ENCODE measurements around the gene MYL10.

DNA sequence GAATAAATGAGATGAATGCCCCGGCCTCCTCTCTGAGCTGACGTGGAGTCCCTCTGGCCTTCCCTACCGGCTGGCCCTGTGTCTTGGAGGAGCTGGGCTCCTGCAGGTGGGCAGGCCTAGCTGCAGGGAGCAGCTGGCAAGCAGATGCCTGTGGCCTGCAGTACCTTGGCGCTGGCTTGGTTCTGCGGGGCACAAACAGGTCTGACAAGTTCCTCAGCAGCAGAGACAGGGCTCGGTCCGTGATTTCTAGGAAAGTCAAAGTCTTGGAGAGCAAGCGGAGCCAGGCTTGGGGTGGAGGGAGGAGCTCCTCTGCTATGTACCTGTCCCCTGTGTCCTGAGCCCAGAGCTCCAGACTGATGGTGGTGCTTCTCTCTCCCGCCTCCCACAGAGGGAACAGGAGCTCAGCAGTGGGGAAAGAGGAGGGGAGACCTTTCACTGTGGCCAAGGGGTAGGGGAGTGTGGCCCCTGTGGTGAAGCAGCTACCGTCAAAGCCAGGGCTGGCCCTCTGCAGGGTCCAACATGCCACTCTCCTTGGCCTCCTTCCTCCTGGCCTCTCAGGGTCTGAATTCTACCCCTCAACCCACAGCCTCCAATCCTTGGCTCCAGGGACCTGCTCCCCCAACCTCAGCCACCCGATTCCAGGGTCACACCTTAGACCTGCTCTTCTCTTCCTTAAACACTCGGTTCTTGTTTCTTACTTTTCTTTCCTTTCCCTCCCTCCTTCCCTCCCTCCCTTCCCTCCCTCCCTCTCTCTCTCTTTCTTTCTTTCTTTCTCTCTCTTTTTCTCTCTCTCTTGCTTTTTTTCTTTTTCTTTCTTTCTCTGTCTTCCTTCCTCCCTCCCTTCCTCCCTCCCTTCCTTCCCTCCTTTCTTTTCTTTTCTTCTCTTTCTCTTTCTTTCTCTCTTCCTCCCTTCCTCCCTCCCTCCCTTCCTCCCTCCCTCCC, 20.1 kb downstream of the MYL10 start:
- no peak for TF ChIP-seq RAD21 (IDR thresholded peaks at IDR 0.05; ENCODE audit: insufficient read depth, low read depth, low read length)
- no peak for TF ChIP-seq NRF1 (conservative IDR thresholded peaks at IDR 0.05; ENCODE audit: low read depth, low read length)
- TF ChIP-seq, protein P1, sequence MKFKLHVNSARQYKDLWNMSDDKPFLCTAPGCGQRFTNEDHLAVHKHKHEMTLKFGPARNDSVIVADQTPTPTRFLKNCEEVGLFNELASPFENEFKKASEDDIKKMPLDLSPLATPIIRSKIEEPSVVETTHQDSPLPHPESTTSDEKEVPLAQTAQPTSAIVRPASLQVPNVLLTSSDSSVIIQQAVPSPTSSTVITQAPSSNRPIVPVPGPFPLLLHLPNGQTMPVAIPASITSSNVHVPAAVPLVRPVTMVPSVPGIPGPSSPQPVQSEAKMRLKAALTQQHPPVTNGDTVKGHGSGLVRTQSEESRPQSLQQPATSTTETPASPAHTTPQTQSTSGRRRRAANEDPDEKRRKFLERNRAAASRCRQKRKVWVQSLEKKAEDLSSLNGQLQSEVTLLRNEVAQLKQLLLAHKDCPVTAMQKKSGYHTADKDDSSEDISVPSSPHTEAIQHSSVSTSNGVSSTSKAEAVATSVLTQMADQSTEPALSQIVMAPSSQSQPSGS (IDR thresholded peaks at IDR 0.05; ENCODE audit: low read length) = no peak
- no peak for TF ChIP-seq CHD2 (IDR thresholded peaks at IDR 0.05; ENCODE audit: borderline replicate concordance, low read depth, low read length)
- TF ChIP-seq KAT2A (conservative IDR thresholded peaks at IDR 0.05; ENCODE audit: control insufficient read depth, low read depth, low read length) = no peak
- TF ChIP-seq, protein P2, sequence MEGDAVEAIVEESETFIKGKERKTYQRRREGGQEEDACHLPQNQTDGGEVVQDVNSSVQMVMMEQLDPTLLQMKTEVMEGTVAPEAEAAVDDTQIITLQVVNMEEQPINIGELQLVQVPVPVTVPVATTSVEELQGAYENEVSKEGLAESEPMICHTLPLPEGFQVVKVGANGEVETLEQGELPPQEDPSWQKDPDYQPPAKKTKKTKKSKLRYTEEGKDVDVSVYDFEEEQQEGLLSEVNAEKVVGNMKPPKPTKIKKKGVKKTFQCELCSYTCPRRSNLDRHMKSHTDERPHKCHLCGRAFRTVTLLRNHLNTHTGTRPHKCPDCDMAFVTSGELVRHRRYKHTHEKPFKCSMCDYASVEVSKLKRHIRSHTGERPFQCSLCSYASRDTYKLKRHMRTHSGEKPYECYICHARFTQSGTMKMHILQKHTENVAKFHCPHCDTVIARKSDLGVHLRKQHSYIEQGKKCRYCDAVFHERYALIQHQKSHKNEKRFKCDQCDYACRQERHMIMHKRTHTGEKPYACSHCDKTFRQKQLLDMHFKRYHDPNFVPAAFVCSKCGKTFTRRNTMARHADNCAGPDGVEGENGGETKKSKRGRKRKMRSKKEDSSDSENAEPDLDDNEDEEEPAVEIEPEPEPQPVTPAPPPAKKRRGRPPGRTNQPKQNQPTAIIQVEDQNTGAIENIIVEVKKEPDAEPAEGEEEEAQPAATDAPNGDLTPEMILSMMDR (IDR thresholded peaks at IDR 0.05 in 2 of 3, conservative IDR thresholded peaks at IDR 0.05 in 1 of 3; ENCODE audit: control insufficient read depth in 2 of 3, extremely low read depth in 1 of 3, insufficient read depth in 1 of 3, low read depth in 3 of 3, low read length in 3 of 3) = no peak
- TF ChIP-seq GABPA (IDR thresholded peaks at IDR 0.05; ENCODE audit: low read depth) = no peak
- TF ChIP-seq, protein P3, sequence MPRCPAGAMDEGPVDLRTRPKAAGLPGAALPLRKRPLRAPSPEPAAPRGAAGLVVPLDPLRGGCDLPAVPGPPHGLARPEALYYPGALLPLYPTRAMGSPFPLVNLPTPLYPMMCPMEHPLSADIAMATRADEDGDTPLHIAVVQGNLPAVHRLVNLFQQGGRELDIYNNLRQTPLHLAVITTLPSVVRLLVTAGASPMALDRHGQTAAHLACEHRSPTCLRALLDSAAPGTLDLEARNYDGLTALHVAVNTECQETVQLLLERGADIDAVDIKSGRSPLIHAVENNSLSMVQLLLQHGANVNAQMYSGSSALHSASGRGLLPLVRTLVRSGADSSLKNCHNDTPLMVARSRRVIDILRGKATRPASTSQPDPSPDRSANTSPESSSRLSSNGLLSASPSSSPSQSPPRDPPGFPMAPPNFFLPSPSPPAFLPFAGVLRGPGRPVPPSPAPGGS (IDR thresholded peaks at IDR 0.05; ENCODE audit: borderline replicate concordance, insufficient read depth, low read depth, low read length, poor library complexity, severe bottlenecking) = no peak
